GM12864 (cell line): ENCODE measurements around the gene MEX3C.

Source experiments
- DNase-seq: peaks from one replicate; pipeline ENCODE4 v3.0.0-alpha.2; 2011; ENCODE audit warnings: low read depth
- H3K4me3 ChIP-seq: 2 replicates; pipeline ENCODE4 v1.5.1; 2011; ENCODE audit warnings: mild to moderate bottlenecking, low read depth, low read length, control low read depth
- CTCF ChIP-seq: IDR thresholded peaks from 2 replicates; pipeline ENCODE4 v1.5.1; 2011; ENCODE audit warnings: low read depth, mild to moderate bottlenecking, moderate library complexity, low read length, control low read depth, inconsistent platforms; ENCODE audit errors: missing control alignments

The MEX3C gene

GRCh38 chr18:51197661-51198424 is at the start of gene MEX3C:
TSS of gene MEX3C (minus strand) at chr18:51197681. CDS start at chr18:51197320, 361 bp downstream.
- TF ChIP-seq CTCF, result peak; percentile 35
- peak; percentile 96 for DNase-seq
- H3K4me3 ChIP-seq, result peak within 1 kb of the TSS; percentile 85

- TF ChIP-seq CTCF, result no peak
- H3K4me3 ChIP-seq, result no peak overlapping the region
- DNase-seq, result no peak
Measured at GRCh38 chr18:51241226-51241625, 43.7 kb upstream of the MEX3C start.

GRCh38 chr18:51236225-51236624 is 38.7 kb upstream of the MEX3C start:
- DNase-seq, result no peak
- no peak for TF ChIP-seq CTCF
- no peak overlapping the region for H3K4me3 ChIP-seq

GRCh38 chr18:51235009-51235789 is 37.7 kb upstream of the MEX3C start:
- no peak overlapping the region for H3K4me3 ChIP-seq
- no peak for DNase-seq
- TF ChIP-seq CTCF, result no peak

- TF ChIP-seq CTCF, result no peak
- no peak for DNase-seq
Measured at GRCh38 chr18:51234117-51235008, 36.9 kb upstream of the MEX3C start.

GRCh38 chr18:51229328-51229727 is 31.8 kb upstream of the MEX3C start:
- DNase-seq, result no peak
- no peak overlapping the region for H3K4me3 ChIP-seq
- no peak for TF ChIP-seq CTCF

More at GRCh38 chr18:51234117-51235008, 36.9 kb upstream of the MEX3C start:
- H3K4me3 ChIP-seq, result no peak overlapping the region
